Cardiac ventricle fibroblast (primary cell): Measurements from ENCODE around the gene COPS7A. TPM values are rescaled to one million over a fixed set of nuclear protein-coding genes. Genes with fewer than 3 reads are reported as not detected.

ENCODE experiments used
- total RNA-seq: library from RNA; depleted of rRNA; stranded (reverse); fragments of >200 nt; gene quantifications from 2 replicates; pipeline ENCODE4 v1.2.3, GENCODE V29; 2015

COPS7A gene
- 74.9 and 87.5 TPM in 2 replicates for total RNA-seq

GRCh38 chr12:6723607-6724408, at the start of gene COPS7A:
Gene COPS7A, plus strand, starts transcription at chr12:6724046. Its CDS starts 611 bp downstream, at chr12:6724657.

GRCh38 chr12:6688999-6689882, 34.6 kb upstream of the COPS7A start, which contains the start of gene ZNF384:
Gene ZNF384, minus strand, starts transcription at chr12:6689375. Its CDS starts 9,855 bp downstream, at chr12:6679520.

GRCh38 chr12:6700646-6701051, 23.2 kb upstream of the COPS7A start, which contains the start of gene PIANP:
Gene PIANP, minus strand, starts transcription at chr12:6700815. Its CDS starts 2,754 bp downstream, at chr12:6698061.

GRCh38 chr12:6752921-6753771, 29.3 kb downstream of the COPS7A start, which contains the start of gene MLF2:
Gene MLF2, minus strand, starts transcription at chr12:6753141. Its CDS starts 807 bp downstream, at chr12:6752334.

GRCh38 chr12:6765634-6766581, 42.1 kb downstream of the COPS7A start, which contains the start of gene PTMS:
Gene PTMS, plus strand, starts transcription at chr12:6766363. Its CDS starts 343 bp downstream, at chr12:6766706.

GRCh38 chr12:6772331-6772695, 48.5 kb downstream of the COPS7A start, which contains the start of gene LAG3:
Gene LAG3, plus strand, starts transcription at chr12:6772520. Its CDS starts 333 bp downstream, at chr12:6772853.

Other genes starting within 250 kb of the COPS7A start
- gene MRPL51, start 230.8 kb upstream of the COPS7A start, total RNA-seq = 74.1 and 85.0 TPM in 2 replicates
- gene NCAPD2, start 229.9 kb upstream of the COPS7A start, total RNA-seq = 85.5 and 166 TPM in 2 replicates
- 4,305 and 4,799 TPM in 2 replicates for gene GAPDH, start 189.5 kb upstream of the COPS7A start, total RNA-seq
- 19.7 and 21.0 TPM in 2 replicates for gene IFFO1, start 168.0 kb upstream of the COPS7A start, total RNA-seq
- gene NOP2, start 155.8 kb upstream of the COPS7A start, total RNA-seq = 19.3 and 21.8 TPM in 2 replicates
- gene CHD4, start 116.7 kb upstream of the COPS7A start, total RNA-seq = 125 and 162 TPM in 2 replicates
- gene LPAR5, start 88.1 kb upstream of the COPS7A start, total RNA-seq = not detected in 2 replicates
- 0.10 and 0.31 TPM in 2 replicates for gene ACRBP, start 76.6 kb upstream of the COPS7A start, total RNA-seq
- 39.3 TPM in 2 replicates for gene ING4, start 60.9 kb upstream of the COPS7A start, total RNA-seq
- gene ZNF384, start 34.7 kb upstream of the COPS7A start, total RNA-seq = 20.0 and 20.5 TPM in 2 replicates
- not detected in 2 replicates for gene PIANP, start 23.2 kb upstream of the COPS7A start, total RNA-seq
- 124 and 127 TPM in 2 replicates for gene MLF2, start 29.1 kb downstream of the COPS7A start, total RNA-seq
- gene PTMS, start 42.3 kb downstream of the COPS7A start, total RNA-seq = 203 and 226 TPM in 2 replicates
- 0.06 and 0.10 TPM in 2 replicates for gene LAG3, start 48.5 kb downstream of the COPS7A start, total RNA-seq
- 0.49 and 0.75 TPM in 2 replicates for gene CD4, start 65.5 kb downstream of the COPS7A start, total RNA-seq
- 1.0 and 2.2 TPM in 2 replicates for gene GPR162, start 97.8 kb downstream of the COPS7A start, total RNA-seq
- 66.9 and 86.2 TPM in 2 replicates for gene P3H3, start 104.4 kb downstream of the COPS7A start, total RNA-seq
- gene GNB3, start 116.9 kb downstream of the COPS7A start, total RNA-seq = 0.20 and 2.4 TPM in 2 replicates
- 0.88 and 1.8 TPM in 2 replicates for gene CDCA3, start 127.2 kb downstream of the COPS7A start, total RNA-seq
- gene USP5, start 128.1 kb downstream of the COPS7A start, total RNA-seq = 43.2 and 48.2 TPM in 2 replicates
- gene TPI1, start 143.5 kb downstream of the COPS7A start, total RNA-seq = 800 and 891 TPM in 2 replicates
- gene SPSB2, start 149.3 kb downstream of the COPS7A start, total RNA-seq = 8.2 and 8.3 TPM in 2 replicates
- 7.3 and 16.7 TPM in 2 replicates for gene LRRC23, start 180.8 kb downstream of the COPS7A start, total RNA-seq
- 11.4 and 13.7 TPM in 2 replicates for gene ENO2, start 190.5 kb downstream of the COPS7A start, total RNA-seq
- gene ATN1, start 203.9 kb downstream of the COPS7A start, total RNA-seq = 74.3 and 74.9 TPM in 2 replicates
- gene RNU7-1, start 219.8 kb downstream of the COPS7A start, total RNA-seq = not detected in 2 replicates
- gene C12orf57, start 220.0 kb downstream of the COPS7A start, total RNA-seq = 335 and 341 TPM in 2 replicates
- gene PTPN6, start 227.3 kb downstream of the COPS7A start, total RNA-seq = 0.20 TPM in 1 of 2 replicates, not detected in the other
- gene PHB2, start 246.6 kb downstream of the COPS7A start, total RNA-seq = 189 and 216 TPM in 2 replicates
- 20.2 and 22.3 TPM in 2 replicates for gene EMG1, start 246.9 kb downstream of the COPS7A start, total RNA-seq